Ovary (tissue), 3 donors: ENCODE measurements around the gene BRCA1.
"Not testable (repeated sequence)": the region's sequence is repeated elsewhere in the genome, so short reads cannot be mapped to it uniquely, and the experiment has no call there.

ENCODE experiments used
- EP300 ChIP-seq: sonication (generic); formaldehyde crosslinking; IDR thresholded peaks from one replicate; pipeline ENCODE4 v1.6.1; 2017; ENCODE audit warnings: antibody characterized with exemption
- POLR2A ChIP-seq: fragments of 450-650 bp; IDR thresholded peaks from one replicate; pipeline ENCODE4 v1.6.1; 2017; ENCODE audit warnings: antibody characterized with exemption, mild to moderate bottlenecking, moderate library complexity
- TF ChIP-seq, protein P1 (sequence below), 3 donors: fragments of 450-650 bp in 2 of 3; fragments of 200-600 bp in 1 of 3; IDR thresholded peaks; one replicate each; pipeline versions ENCODE4 v1.5.1 to v1.8.0; 2016 to 2022; ENCODE audit warnings: antibody characterized with exemption in 3 of 3, mild to moderate bottlenecking in 1 of 3
- donor health status: DM: no; HTN: no; CAD: no.

DNA sequence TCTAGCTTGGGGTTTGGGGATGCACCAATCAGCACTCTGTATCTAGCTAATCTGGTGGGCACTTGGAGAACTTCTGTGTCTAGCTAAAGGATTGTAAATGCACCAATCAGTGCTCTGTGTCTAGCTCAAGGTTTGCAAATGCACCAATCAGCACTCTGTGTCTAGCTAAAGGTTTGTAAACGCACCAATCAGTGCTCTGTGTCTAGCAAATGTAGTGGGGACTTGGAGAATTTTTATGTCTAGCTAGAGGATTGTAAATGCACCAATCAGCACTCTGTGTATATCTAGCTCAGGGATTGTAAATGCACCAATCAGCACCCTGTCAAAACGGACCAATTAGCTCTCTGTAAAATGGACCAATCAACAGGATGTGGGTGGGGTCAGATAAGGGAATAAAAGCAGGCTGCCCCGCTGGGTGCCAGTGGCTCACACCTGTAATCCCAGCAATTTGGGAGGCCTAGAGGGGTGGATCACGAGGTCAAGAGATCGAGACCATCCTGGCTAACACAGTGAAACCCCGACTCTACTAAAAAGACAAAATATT is 2.2 kb upstream of the BRCA1 start:
- TF ChIP-seq, protein P1, sequence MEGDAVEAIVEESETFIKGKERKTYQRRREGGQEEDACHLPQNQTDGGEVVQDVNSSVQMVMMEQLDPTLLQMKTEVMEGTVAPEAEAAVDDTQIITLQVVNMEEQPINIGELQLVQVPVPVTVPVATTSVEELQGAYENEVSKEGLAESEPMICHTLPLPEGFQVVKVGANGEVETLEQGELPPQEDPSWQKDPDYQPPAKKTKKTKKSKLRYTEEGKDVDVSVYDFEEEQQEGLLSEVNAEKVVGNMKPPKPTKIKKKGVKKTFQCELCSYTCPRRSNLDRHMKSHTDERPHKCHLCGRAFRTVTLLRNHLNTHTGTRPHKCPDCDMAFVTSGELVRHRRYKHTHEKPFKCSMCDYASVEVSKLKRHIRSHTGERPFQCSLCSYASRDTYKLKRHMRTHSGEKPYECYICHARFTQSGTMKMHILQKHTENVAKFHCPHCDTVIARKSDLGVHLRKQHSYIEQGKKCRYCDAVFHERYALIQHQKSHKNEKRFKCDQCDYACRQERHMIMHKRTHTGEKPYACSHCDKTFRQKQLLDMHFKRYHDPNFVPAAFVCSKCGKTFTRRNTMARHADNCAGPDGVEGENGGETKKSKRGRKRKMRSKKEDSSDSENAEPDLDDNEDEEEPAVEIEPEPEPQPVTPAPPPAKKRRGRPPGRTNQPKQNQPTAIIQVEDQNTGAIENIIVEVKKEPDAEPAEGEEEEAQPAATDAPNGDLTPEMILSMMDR (IDR thresholded peaks at IDR 0.05), result not testable (repeated sequence)
- TF ChIP-seq POLR2A, EP300: not testable (repeated sequence)
